KBM-7 (cell line): ENCODE measurements around the gene KLHL8.
A peak's percentile ranks its signal among the peaks of the same experiment; 100 is the strongest.

Source experiments
- DNase-seq: peaks from one replicate; pipeline ENCODE4 v3.0.0-alpha.2; 2015
- in situ Hi-C: fragments of 300-500 bp; cut with MboI; formaldehyde crosslinking; loops from 2 replicates; pipeline ENCODE4 v1.14.3; 2020; ENCODE audit warnings: low sequenced_read_pairs, low pct_unique_long_range_greater_than_20kb, mixed read lengths

KLHL8 gene

DNA sequence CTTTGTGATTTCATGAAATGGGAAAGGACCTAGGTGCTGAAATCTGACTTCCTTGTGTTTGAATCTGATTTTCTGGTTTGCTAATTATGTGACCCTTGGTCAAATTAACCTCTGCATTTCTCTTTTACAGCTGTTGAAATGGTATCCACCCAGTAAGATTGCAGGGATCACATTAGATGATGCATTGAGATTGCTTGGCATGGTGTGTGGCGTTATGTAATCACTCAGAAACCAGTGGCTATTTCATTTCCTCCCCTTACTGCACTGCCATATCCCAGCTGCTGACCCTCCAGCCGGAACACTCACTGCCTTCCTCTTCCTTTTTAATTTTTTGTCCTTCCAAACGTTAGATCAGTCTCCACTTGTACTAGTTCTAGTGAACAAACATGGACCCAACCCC lies 79.0 kb downstream of the KLHL8 start:
- in situ Hi-C loops, result no loop called here
- DNase-seq, result no peak

DNA sequence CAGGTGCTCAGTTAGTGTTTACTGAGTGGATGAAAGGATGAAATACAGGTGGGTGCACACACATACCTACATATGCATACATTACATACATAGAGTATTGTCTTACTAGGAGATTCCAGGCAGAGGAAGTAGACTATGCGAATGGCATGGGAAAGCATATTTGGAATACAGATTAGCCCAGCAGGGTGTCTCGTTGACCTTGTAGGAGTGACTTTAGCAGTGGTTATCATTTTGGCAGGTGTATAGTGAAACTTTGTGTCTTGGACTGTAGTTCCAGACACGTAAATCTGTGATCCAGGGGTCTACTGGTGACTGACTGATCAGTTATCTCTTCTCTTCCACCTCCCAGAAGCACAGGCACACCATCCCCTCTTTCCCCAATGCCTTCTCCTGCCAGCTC lies 86.3 kb downstream of the KLHL8 start:
- no peak for DNase-seq
- in situ Hi-C loops, result no loop called here

DNA sequence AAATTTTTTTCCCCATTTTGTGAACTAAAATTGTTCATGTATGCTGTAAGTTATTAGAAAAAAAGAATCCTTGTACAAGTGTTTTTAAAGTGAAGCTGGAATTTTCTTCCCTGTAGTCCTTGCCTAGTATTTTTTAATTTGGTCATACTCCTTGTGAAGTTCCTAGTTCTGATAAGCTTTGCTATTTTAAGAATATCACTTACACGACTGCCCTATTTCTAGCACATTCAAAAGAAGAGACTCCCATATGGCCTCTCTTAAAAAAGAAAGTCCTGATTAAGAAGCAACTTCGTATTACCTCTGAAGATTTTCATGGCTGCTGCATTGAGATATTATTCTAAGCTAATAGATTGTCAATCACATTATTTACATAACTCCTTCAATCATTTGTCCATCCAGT lies 87.2 kb downstream of the KLHL8 start:
- in situ Hi-C loops, result no loop called here
- DNase-seq, result no peak

DNA sequence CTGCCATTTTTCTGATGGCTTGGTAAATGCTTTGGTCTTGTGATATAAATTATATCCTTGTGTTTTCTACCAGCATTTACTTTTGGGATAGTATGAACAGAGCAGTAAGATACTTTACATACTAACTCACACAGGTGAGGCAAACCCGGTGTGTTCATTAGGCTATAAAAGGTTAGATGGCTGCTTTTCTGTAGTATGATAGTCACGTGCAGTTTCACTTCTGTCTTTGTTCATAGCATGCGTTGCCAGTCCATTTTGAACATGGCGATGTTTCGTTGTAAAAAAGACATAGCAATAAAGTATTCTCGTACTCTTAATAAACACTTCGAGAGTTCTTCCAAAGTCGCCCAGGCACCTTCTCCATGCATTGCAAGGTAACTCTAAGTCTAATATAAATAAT lies 88.4 kb downstream of the KLHL8 start:
- in situ Hi-C loops, result no loop called here

DNA sequence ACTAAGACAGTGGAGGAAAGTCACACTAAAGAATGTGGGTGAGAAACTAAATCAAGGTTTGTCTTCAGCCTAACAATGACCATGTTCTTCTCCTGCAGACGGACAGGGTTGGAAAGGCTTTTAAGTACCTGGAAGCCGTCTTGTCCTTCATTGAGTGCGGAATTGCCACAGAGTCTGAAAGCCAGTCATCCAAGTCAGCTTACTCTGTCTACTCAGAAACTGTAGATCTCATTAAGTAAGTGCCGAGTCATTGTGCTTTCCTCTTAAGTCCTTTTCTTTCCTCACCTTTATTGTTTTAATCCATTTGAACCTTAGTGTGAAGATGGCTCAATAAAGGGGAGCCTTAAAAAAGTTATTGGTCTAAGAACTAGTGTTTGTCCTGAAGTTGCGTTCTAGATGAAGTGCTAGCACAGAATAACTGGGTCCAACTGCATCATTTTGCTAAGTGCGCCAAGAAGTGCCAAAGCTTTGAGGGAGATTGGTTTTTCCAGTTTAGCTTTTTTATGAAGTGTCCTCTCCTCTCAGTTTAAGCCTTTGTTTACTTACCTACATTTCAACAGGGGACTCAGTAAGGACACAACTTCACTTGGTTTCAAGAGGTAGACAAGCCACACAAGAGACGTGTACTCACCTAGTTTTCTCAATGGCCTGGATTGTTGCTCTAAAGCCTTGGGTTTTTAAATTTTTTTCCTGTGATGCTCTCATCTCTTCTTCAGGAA lies 89.3 kb downstream of the KLHL8 start:
- no peak for DNase-seq
- in situ Hi-C loops, result no loop called here

More for the DNA sequence above, 88.4 kb downstream of the KLHL8 start:
- no peak for DNase-seq

DNA sequence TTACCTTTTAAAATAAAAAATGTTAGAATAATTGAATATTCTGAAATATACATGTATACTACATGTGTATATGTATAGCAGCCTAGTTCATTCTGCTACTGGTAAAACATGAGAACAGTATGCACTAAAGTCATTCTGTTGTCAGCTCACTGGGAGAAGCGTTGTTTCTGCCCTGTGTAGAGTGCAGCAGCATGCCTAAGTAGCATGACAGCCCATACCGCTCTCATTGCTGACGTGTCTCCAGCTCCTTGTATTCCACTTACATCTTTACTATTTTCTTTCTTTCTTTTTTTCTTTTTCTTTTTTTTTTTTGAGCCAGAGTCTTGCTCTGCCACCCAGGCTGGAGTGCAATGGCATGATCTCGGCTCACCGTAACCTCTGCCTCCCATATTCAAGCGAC lies 90.7 kb downstream of the KLHL8 start:
- in situ Hi-C loops, result no loop called here

DNA sequence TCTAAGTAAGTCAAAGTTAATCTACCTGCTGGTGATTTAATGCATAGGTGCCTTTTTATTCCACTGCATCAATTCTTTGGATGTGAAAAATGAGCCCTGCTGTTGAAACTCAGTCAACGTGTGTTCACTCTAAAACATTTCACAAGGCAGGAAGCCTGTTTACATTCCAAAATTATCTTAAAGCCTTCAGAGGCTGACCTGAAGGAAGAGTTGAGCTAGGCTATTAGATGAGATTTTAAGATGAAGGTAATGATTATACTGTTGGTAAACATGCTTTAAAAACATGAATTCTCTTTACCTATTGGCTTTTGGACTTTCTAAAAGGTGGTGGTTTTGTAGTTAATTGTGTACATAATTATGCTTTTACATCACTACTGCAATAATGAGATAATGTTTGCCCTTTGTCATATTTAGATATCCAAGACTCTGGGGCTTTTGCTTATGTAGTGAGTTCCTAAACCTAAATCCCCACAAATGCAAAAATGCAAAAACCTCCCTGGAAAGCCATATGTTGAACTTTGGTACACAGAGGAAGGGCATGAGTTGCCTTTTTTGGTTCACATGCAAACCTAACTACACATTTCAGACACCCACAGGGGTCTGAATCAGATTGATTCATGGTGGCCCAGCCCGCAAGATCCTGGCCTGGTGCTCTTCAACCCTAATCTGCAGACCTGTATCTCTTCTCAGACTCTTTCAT lies 92.3 kb downstream of the KLHL8 start:
- in situ Hi-C loops, result no loop called here
- DNase-seq, result no peak

More for the DNA sequence above, 90.7 kb downstream of the KLHL8 start:
- no peak for DNase-seq

DNA sequence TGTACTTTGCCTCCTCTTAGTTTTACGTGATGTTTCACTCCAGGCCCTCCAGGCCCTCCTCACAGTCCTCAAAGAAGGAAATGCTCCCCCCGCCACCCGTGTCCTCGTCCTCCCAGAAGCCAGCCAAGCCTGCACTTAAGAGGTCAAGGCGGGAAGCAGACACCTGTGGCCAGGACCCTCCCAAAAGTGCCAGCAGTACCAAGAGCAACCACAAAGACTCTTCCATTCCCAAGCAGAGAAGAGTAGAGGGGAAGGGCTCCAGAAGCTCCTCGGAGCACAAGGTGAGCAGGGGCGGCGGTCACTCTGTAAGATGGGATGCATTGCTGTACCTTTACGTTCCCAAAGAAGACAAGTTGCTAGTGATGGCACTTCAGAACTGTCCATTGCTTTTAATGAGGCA lies 94.4 kb downstream of the KLHL8 start:
- DNase-seq, result no peak
- in situ Hi-C loops, result no loop called here

DNA sequence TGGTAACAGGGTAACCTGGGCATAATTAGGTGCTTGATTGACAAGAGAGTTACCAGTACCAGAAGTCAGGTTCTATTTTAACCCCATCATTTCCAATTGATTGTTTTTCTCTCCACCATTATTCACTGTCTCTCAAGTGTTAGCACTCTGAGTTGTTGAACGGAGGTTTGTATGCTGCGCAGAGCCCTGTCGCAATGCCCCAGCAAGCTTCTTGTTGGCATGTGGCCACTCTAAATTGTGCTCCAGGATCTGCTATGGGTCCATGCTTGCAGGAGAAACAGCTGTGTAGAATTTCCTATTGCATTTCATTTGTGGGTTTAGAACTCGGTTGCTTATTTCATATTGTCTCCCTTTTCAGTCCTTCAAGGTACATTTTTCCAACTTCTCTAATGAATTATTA lies 98.2 kb downstream of the KLHL8 start:
- in situ Hi-C loops, result no loop called here
- DNase-seq, result no peak

DNA sequence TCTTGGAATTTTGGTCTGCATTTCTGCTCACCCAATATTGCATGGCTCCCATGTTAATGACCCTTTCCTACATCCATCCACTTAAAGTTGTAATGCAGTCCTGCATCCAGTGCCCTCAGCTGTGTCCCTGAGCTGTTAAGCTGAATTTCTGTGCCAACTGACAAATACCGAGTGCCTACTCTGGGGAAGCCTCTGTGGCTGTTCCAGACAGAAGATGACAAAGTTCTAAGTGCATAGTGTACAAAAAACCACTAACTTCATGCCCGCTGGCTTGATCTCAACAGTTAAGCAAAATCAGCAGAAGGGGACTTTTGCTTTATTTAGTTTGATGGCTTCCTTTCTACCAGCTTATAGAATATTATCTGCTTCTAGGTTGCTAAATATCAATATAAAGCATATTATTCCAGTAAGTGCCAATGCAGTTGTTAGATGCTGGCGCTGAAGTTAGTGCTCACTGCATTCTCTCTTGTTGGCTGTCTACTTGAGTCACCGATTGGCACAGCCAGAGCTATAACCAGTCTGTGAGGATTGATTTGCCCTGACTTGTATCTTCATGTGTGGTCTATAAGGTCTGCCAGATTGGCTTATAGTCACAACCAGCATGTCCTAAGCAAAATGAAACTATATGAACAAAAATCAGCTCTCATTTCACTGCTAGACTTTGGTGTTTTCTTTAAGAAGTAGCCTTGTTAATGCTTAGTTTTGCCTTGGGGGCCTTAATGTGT lies 98.9 kb downstream of the KLHL8 start:
- in situ Hi-C loops, result no loop called here
- no peak for DNase-seq

DNA sequence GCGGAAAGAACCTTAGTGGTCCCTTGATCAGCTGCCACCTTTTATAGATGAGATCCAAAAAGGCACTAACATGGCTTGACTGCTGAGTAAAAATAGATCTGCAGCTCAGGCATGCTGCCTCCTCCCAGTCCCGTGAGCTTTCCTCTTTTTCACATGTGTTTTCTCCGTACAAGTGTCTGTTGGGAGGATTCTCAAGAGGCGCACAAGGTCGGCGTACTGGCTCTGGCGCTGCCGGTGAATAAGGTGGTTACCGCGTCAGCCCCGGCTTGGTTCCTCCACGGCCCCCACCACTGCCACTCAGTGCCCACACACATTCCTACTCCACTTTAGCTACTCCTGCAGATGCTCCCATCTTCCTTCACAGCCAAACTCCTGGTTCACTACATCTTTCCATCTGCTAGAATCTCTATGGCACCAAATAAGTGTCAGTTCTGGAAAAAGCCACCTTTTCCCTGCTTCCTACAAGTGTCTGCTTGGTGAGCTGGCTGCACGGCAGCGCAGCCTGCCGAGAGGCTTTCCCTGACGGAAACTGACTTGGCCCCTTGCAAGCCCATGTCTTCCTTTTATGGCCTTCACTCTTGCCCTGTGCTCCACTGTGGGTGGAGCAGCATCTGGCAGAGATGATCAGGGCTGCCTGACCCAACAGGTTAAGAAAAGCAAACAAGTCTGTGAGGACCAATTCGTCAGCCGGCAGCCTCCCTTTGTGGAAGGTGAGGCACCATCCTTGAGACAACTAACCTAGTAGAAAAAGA lies 99.8 kb downstream of the KLHL8 start:
- in situ Hi-C loops, result no loop called here
- no peak for DNase-seq

DNA sequence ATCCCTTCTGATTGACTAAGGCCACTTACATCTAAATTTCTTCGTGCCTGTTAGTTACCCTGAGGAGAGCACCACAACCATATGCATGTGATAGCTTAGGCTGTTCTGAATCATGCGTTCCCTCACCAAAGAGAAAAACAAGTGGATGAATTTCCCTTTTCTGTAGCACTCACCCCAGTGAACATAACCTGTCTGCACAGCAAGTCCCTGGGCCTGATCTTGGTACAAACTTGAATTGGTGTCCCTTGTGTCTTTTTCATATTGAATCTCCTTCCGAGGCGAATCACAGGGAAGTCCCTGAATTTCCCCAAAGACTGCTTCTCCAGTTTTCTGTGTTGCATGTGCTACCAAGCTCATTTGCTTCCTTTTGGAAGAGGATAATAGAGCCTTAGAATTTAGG lies 100.4 kb downstream of the KLHL8 start:
- in situ Hi-C loops, result no loop called here

DNA sequence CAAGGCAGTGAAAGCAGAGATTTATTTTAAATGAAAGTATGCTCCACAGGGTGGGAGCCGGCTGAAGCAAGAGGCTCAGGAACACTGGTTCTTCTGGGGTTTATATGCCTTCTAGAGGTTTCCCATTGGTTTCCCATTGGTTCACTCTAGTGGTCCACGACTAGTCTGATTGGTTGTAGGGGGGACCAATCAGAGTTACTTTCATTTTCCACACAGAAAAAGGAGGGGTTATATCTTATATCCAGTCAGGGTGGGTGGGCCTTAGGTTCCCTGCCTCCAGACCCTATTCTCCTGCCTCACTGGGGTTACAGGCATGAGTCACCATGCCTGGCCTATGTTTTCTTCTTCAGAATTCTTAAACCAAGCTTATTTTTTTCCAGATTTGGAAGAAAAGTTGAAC lies 101.6 kb downstream of the KLHL8 start:
- DNase-seq, result peak; percentile 7
- in situ Hi-C loops, result no loop called here

More for the DNA sequence above, 100.4 kb downstream of the KLHL8 start:
- no peak for DNase-seq

DNA sequence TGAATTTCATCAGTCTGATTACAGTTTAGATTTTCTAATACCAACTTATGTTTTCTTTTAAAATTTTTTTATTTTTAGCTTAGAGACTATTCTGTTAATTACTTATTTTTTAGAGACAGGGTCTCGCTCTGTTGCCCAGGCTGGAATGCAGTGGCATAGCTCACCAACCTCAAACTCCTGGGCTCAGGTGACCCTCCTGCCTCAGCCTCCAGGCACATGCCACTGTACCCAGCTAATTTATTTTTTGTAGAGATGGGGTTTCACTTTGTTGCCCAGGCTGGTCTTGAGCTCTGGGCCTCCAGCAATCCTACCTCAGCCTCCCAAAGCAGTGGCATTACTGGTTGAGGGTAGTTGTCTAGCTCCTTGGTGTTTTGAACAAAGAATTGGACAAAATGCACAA lies 102.0 kb downstream of the KLHL8 start:
- no peak for DNase-seq
- in situ Hi-C loops, result no loop called here

DNA sequence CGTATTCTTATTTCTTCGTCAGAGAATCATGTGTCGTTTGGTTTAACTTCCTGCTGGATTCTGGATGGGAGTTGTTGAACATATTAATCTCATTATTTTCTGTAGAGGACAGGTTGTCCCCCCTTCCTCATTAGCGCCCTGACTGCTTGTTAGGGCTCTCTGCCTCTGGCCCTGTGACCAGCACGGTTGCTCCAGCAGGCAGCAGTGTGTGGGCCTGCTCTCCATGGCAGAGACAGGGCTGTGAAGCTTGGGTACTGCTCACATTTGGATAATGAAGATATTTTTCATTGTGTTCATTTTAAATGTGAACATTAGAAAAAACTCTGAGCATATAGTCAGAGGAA lies 102.7 kb downstream of the KLHL8 start:
- DNase-seq, result no peak
- in situ Hi-C loops, result no loop called here

DNA sequence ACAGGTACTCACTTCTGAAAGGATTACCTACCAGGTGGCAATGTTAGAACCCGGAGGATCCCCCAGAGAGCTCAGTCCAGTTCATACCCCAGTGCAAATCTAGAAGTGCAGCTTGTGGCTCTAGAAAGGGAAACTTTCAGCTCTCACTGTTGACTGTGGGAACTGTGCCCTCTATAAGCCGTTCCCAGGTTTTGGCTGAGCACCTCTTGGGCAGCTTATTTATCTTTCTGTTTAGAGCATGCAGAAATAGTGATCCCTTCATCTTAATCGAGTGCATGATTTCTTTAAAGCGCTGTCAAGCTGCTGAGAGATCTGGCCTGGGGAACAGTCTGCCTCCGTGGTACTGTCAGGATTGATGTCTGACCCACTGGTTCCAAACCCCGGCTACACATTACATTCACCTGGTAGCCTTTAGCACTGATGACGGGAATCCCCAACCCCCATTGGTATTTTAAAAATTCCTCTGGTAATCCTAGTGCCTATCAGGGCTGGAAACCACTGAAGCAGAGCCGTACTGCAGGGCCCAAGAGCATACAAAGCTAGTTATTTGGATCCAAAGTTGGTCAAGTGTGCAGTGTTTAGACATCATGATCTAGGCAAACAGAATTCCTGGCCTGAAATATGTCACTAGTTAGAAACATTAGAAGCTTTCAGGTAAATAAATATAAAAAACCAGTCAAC lies 103.2 kb downstream of the KLHL8 start:
- in situ Hi-C loops, result no loop called here
- DNase-seq, result no peak

DNA sequence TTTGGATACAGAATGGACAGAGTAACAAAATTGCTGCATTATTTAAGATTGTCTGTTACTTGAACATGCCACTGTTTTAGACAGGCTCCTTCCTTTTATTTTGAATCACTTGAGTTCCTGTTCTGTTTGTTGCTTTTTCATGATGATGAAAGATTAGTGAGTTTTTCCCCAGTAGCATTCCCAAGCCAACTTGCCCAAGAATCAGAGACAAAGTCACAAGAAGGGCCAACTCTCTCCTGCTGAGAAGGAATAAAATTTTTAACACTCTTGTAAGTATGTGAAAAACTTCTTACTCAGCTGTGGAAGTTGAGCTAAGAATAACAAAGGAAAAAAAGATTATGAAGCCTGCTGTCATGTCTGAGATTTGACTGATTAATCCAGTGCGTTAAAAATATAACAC lies 104.2 kb downstream of the KLHL8 start:
- in situ Hi-C loops, result no loop called here
- DNase-seq, result no peak

DNA sequence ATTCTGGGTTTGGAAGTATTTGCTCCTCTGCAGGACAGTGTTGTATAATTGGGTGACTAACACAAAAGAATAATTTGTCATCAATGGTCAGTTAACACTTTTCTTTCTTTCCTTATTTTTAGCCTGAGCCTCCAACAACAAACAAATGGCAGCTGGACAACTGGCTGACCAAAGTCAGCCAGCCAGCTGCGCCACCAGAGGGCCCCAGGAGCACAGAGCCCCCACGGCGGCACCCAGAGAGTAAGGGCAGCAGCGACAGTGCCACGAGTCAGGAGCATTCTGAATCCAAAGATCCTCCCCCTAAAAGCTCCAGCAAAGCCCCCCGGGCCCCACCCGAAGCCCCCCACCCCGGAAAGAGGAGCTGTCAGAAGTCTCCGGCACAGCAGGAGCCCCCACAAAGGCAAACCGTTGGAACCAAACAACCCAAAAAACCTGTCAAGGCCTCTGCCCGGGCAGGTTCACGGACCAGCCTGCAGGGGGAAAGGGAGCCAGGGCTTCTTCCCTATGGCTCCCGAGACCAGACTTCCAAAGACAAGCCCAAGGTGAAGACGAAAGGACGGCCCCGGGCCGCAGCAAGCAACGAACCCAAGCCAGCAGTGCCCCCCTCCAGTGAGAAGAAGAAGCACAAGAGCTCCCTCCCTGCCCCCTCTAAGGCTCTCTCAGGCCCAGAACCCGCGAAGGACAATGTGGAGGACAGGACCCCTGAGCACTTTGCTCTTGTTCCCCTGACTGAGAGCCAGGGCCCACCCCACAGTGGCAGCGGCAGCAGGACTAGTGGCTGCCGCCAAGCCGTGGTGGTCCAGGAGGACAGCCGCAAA lies 106.0 kb downstream of the KLHL8 start:
- in situ Hi-C loops, result no loop called here
- DNase-seq, result no peak
